ENCODE measurements around the gene RELN.
A peak's percentile ranks its signal among the peaks of the same experiment; 100 is the strongest.
"Not testable (repeated sequence)": the region's sequence is repeated elsewhere in the genome, so short reads cannot be mapped to it uniquely, and the experiment has no call there.

The RELN gene

DNA sequence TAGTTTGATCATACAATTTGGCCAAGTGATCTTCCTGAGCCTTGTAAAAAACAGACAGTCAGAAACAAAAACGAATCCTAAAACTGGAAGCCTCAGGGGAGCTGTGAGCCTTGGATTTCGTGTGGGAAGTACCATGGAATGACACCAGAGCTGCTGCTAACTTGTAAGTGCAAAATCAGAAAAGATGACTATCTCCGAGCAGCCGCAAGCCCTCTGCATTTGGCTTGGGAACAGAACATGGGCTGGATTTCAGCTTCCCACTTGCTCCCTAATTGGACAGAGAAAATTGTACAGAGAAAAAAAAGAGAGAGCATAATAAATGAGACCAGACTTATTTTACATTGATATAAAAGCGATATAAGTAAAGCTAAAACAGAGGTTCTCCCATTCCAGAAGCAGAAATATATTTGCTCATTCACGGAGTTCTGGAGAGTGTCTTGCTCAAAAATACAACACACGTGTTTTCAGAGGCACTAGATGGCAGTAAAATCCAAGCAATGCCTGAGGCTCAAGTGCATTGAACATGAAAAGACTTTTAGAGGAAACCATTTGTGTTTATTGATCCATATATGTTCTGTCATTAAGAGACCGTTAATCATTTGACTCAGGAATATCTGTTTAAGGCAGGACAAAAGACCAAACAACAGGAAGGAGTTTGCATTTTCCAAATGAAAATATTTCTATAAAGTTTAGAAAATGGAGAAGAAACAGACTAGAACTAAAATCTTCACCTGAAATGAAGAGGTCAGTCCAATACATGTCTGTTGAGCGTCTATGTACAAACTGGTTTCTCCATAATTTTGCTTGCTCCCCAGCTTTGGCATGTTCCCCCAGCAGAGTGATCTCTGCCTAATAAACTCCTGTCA, 465.2 kb downstream of the RELN start:
- Histone ChIP-seq H3K36me3 (ENCODE audit: insufficient read depth, low read length) (no peaks in the 10 kb centered on the region), H2AFZ (ENCODE audit: low read depth, low read length) (no peak overlapping the region), H3K4me1 (ENCODE audit: insufficient read depth, low read length) (peaks cover 5% of the 10 kb centered on the region), H3K27me3 (ENCODE audit: insufficient read depth, low read length) (no peaks in the 10 kb centered on the region), H3K4me3 (ENCODE audit: low read length) (no peak overlapping the region), H3K9me3 (ENCODE audit: low read length) (no peaks in the 10 kb centered on the region)

- H3K27me3 ChIP-seq (ENCODE audit: insufficient read depth, low read length) = no peaks in the 10 kb centered on the region
- peaks cover 5% of the 10 kb centered on the region for H3K4me1 ChIP-seq (ENCODE audit: insufficient read depth, low read length)
- no peak overlapping the region for H3K4me3 ChIP-seq (ENCODE audit: low read length)
- no peaks in the 10 kb centered on the region for H3K9me3 ChIP-seq (ENCODE audit: low read length)
- peak overlapping the region; percentile 54 for H2AFZ ChIP-seq (ENCODE audit: low read depth, low read length)
- no peaks in the 10 kb centered on the region for H3K36me3 ChIP-seq (ENCODE audit: insufficient read depth, low read length)
Measured at GRCh38 chr7:103521937-103522336, 467.5 kb downstream of the RELN start.

DNA sequence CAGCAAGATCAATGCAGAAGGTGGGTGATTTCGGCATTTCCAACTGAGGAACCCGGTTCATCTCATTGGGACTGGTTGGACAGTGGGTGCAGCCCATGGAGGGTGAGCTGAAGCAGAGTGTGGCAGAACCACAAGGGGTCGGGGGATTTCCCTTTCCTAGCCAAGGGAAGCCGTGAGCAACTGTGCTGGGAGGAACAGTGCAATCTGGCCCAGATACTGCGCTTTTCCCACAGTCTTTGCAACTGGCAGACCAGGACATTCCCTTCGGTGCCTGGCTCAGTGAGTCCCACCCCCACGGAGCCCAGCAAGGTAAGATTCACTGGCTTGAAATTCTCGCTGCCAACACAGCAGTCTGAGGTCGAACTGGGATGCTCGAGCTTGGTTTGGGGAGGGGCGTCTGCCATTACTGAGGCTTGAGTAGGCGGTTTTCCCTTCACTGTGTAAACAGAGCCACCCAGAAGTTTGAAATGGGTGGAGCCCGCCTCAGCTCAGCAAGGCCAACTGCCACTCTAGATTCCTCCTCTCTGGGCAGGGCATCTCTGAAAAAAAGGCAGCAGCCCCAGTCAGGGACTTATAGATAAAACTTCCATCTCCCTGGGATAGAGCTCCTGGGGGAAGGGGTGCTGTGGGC, 484.8 kb downstream of the RELN start:
- no peak overlapping the region for H2AFZ ChIP-seq (ENCODE audit: low read depth, low read length)
- no peaks in the 10 kb centered on the region for H3K4me1 ChIP-seq (ENCODE audit: insufficient read depth, low read length)
- no peak overlapping the region for H3K4me3 ChIP-seq (ENCODE audit: low read length)
- no peaks in the 10 kb centered on the region for H3K27me3 ChIP-seq (ENCODE audit: insufficient read depth, low read length)
- H3K9me3 ChIP-seq (ENCODE audit: low read length) = no peaks in the 10 kb centered on the region
- no peaks in the 10 kb centered on the region for H3K36me3 ChIP-seq (ENCODE audit: insufficient read depth, low read length)

GRCh38 chr7:103501206-103501605, 488.3 kb downstream of the RELN start:
- Histone ChIP-seq H3K36me3 (ENCODE audit: insufficient read depth, low read length) (no peaks in the 10 kb centered on the region), H3K4me1 (ENCODE audit: insufficient read depth, low read length) (no peaks in the 10 kb centered on the region), H3K27me3 (ENCODE audit: insufficient read depth, low read length) (no peaks in the 10 kb centered on the region), H2AFZ (ENCODE audit: low read depth, low read length) (no peak overlapping the region), H3K9me3 (ENCODE audit: low read length) (no peaks in the 10 kb centered on the region), H3K4me3 (ENCODE audit: low read length) (no peak overlapping the region)

- H2AFZ ChIP-seq (ENCODE audit: low read depth, low read length) = no peak overlapping the region
- no peak overlapping the region for H3K4me3 ChIP-seq (ENCODE audit: low read length)
- H3K4me1 ChIP-seq (ENCODE audit: insufficient read depth, low read length) = no peaks in the 10 kb centered on the region
- H3K9me3 ChIP-seq (ENCODE audit: low read length) = no peaks in the 10 kb centered on the region
- no peaks in the 10 kb centered on the region for H3K27me3 ChIP-seq (ENCODE audit: insufficient read depth, low read length)
- H3K36me3 ChIP-seq (ENCODE audit: insufficient read depth, low read length) = no peaks in the 10 kb centered on the region
Measured at GRCh38 chr7:103499976-103500375, 489.5 kb downstream of the RELN start.

DNA sequence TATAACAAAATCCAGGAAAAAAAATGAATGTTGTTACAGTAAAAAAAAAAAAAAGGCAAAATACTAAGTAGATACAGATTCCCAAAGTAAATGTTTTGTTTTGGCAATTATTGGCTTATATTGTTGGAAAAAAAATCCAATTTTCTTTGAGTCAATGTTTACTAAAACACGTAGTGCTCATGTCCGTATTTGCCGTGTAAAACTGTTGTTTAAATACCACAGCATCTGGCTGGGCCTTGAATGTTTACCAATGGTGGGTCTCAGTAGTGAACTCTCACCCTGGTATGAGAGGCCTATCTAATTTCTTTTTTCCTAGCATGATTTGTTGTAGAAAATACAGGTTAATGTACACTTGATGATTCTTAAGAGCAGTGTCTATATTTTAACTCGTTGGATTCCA, 502.0 kb downstream of the RELN start:
- Histone ChIP-seq H2AFZ (ENCODE audit: low read depth, low read length) (no peak overlapping the region), H3K27me3 (ENCODE audit: insufficient read depth, low read length) (no peaks in the 10 kb centered on the region), H3K4me3 (ENCODE audit: low read length) (no peak overlapping the region), H3K4me1 (ENCODE audit: insufficient read depth, low read length) (no peaks in the 10 kb centered on the region), H3K9me3 (ENCODE audit: low read length) (no peaks in the 10 kb centered on the region), H3K36me3 (ENCODE audit: insufficient read depth, low read length) (no peaks in the 10 kb centered on the region)

- H3K27me3 ChIP-seq (ENCODE audit: insufficient read depth, low read length); H2AFZ ChIP-seq (ENCODE audit: low read depth, low read length); H3K9me3 ChIP-seq (ENCODE audit: low read length); H3K4me3 ChIP-seq (ENCODE audit: low read length); H3K4me1 ChIP-seq (ENCODE audit: insufficient read depth, low read length); H3K36me3 ChIP-seq (ENCODE audit: insufficient read depth, low read length): not testable (repeated sequence)
Measured at GRCh38 chr7:103486873-103487272, 502.6 kb downstream of the RELN start.

DNA sequence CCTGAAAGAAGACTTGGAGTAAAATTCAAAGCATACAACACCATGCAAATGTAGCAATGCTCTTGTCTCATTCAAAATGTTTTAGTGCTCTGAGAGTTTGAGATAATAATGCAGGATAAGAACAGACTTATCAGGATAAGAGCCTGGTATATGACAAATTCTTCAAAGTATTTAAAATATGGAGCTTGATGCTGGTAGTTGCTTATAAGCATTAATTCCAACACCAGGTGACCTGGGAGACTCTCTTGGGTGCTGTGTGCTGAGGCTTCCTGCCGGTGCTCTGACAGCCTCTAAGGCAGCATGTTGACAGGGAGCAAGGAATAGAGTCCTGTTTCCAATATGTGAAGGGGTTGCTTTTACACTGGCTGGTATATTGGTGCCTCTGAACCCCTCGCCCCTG, 508.7 kb downstream of the RELN start:
- Histone ChIP-seq H3K4me1 (ENCODE audit: insufficient read depth, low read length) (no peaks in the 10 kb centered on the region), H3K27me3 (ENCODE audit: insufficient read depth, low read length) (peaks cover 5% of the 10 kb centered on the region), H2AFZ (ENCODE audit: low read depth, low read length) (no peak overlapping the region), H3K4me3 (ENCODE audit: low read length) (no peak overlapping the region), H3K36me3 (ENCODE audit: insufficient read depth, low read length) (no peaks in the 10 kb centered on the region), H3K9me3 (ENCODE audit: low read length) (no peaks in the 10 kb centered on the region)

DNA sequence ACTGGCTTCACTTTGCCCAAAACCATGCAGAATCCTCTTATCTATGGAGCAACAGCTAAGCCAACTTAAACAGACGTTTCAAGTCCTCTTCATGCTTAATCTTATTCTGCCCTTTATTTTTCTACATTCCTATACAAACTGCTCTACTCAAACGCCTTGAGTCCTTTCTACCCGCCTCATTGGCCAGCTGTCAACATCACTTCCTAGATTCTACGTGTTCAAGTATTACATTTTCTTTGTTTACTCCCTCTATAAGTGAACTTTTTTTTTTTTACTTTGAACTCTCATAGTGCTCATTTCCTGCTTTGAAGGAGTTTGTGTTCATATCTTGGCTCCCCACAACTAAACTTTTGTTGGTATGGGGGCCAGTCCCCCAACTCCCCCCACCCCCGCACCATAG, 514.5 kb downstream of the RELN start:
- Histone ChIP-seq H3K4me1 (ENCODE audit: insufficient read depth, low read length) (no peaks in the 10 kb centered on the region), H3K4me3 (ENCODE audit: low read length) (no peak overlapping the region), H3K9me3 (ENCODE audit: low read length) (no peaks in the 10 kb centered on the region), H2AFZ (ENCODE audit: low read depth, low read length) (no peak overlapping the region), H3K36me3 (ENCODE audit: insufficient read depth, low read length) (no peaks in the 10 kb centered on the region), H3K27me3 (ENCODE audit: insufficient read depth, low read length) (peaks cover 5% of the 10 kb centered on the region)

DNA sequence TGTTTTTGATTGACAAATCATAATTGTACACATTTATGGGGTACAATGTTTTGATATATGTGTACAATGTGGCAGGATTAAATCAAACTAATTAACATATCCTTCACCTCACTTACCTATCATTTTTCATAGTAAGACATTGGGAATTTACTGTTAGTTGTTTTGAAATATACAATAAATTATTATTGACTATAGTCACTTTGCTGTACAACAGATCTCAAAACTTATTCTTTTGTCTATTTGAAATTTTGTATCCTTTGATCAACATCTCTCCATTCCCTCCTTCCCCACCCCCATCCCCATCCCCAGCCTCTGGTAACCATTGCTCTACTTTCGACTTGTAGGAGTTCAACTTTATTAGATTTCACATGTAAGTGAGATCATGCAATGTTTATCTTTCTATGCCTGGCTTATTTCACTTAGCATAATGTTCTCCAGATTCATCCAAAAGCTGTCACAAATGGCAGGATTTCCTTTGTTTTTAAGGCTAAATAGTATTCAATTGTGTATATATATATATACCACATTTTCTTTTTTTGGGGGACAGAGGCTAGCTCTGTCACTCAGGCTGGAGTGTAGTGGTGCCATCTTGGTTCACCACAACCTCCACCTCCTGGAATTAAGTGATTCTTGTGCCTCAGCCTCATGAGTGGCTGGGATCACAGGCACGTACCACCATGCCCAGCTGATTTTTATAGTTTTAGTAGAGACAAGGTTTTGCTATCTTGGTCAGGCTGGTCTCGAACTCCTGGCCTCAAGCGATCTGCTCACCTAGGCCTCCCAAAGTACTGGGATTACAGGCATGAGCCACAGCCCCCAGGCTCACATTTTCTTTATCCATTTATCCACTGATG, 520.1 kb downstream of the RELN start:
- H3K9me3 ChIP-seq (ENCODE audit: low read length) = no peaks in the 10 kb centered on the region
- H3K36me3 ChIP-seq (ENCODE audit: insufficient read depth, low read length) = no peaks in the 10 kb centered on the region
- no peaks in the 10 kb centered on the region for H3K27me3 ChIP-seq (ENCODE audit: insufficient read depth, low read length)
- no peak overlapping the region for H3K4me3 ChIP-seq (ENCODE audit: low read length)
- H3K4me1 ChIP-seq (ENCODE audit: insufficient read depth, low read length) = no peaks in the 10 kb centered on the region
- H2AFZ ChIP-seq (ENCODE audit: low read depth, low read length) = no peak overlapping the region

DNA sequence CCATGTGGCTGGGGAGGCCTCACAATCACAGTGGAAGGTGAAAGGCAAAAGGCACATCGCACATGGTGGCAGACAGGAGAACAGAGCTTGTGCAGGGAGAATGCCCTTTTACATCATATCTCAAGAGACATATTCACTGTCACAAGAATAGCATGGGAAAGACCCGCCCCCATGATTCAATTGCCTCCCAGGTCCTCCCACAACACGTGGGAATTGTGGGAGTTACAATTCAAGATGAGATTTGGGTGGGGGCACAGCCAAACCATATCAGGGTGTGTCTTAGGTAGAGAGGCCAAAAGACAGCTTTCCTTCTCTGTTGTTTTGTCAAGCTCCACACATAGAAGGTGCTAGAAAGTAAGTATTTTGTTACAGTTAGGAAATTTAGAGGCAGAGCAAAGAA, 522.6 kb downstream of the RELN start:
- no peaks in the 10 kb centered on the region for H3K27me3 ChIP-seq (ENCODE audit: insufficient read depth, low read length)
- no peaks in the 10 kb centered on the region for H3K4me1 ChIP-seq (ENCODE audit: insufficient read depth, low read length)
- H2AFZ ChIP-seq (ENCODE audit: low read depth, low read length) = no peak overlapping the region
- no peaks in the 10 kb centered on the region for H3K9me3 ChIP-seq (ENCODE audit: low read length)
- no peaks in the 10 kb centered on the region for H3K36me3 ChIP-seq (ENCODE audit: insufficient read depth, low read length)
- no peak overlapping the region for H3K4me3 ChIP-seq (ENCODE audit: low read length)

DNA sequence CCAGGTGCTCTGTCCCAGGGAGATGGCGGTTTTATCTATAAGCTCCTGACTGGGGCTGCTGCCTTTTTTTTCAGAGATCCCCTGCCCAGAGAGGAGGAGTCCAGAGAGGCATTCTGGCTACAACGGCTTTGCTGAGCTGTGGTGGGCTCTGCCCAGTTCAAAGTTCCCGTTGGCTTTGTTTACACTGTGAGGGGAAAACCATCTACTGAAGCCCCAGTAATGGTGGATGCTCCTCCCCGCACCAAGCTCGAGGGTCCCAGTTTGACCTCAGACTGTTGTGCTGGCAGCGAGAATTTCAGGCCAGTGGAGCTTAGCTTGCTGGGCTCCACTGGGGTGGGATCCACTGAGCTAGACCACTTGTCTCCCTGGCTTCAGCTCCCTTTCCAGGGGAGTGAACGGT, 527.1 kb downstream of the RELN start:
- no peak overlapping the region for H3K4me3 ChIP-seq (ENCODE audit: low read length)
- H3K27me3 ChIP-seq (ENCODE audit: insufficient read depth, low read length) = no peaks in the 10 kb centered on the region
- no peaks in the 10 kb centered on the region for H3K36me3 ChIP-seq (ENCODE audit: insufficient read depth, low read length)
- H2AFZ ChIP-seq (ENCODE audit: low read depth, low read length) = no peak overlapping the region
- H3K4me1 ChIP-seq (ENCODE audit: insufficient read depth, low read length) = no peaks in the 10 kb centered on the region
- H3K9me3 ChIP-seq (ENCODE audit: low read length) = peaks cover 1% of the 10 kb centered on the region

Measured in neuron (in vitro differentiated cells).